Activated CD8-positive, alpha-beta memory T cell treated with anti-CD3 and anti-CD28 coated beads, Interleukin-2, amount 50 U/mL, for 48 hours (primary cell): ENCODE results near the gene RLF.
"Not testable (repeated sequence)": the region's sequence is repeated elsewhere in the genome, so short reads cannot be mapped to it uniquely, and the experiment has no call there.

ENCODE experiments used
- DNase-seq: peaks from one replicate; pipeline ENCODE4 v3.0.0-alpha.2; 2020

Gene RLF

GRCh38 chr1:40167317-40167716 is 6.1 kb downstream of the RLF start:
- no peak for DNase-seq

GRCh38 chr1:40171036-40171435 is 9.8 kb downstream of the RLF start:
- no peak for DNase-seq

GRCh38 chr1:40174788-40175187 is 13.6 kb downstream of the RLF start:
- no peak for DNase-seq

- DNase-seq: not testable (repeated sequence)
Measured at GRCh38 chr1:40176989-40177388, 15.8 kb downstream of the RLF start.

GRCh38 chr1:40178200-40178599 is 17.0 kb downstream of the RLF start:
- no peak for DNase-seq

GRCh38 chr1:40179496-40180089 is 18.4 kb downstream of the RLF start:
- DNase-seq: no peak

GRCh38 chr1:40183055-40183710 is 22.0 kb downstream of the RLF start:
- DNase-seq: no peak

- DNase-seq: no peak
Measured at GRCh38 chr1:40184193-40184592, 23.0 kb downstream of the RLF start.

- DNase-seq: peak; percentile 61
Measured at GRCh38 chr1:40185951-40186864, 25.0 kb downstream of the RLF start.

- DNase-seq: no peak
Measured at GRCh38 chr1:40187399-40187798, 26.2 kb downstream of the RLF start.

- not testable (repeated sequence) for DNase-seq
Measured at GRCh38 chr1:40194639-40195038, 33.5 kb downstream of the RLF start.

- no peak for DNase-seq
Measured at GRCh38 chr1:40197656-40198055, 36.5 kb downstream of the RLF start.

GRCh38 chr1:40199126-40199525 is 37.9 kb downstream of the RLF start:
- no peak for DNase-seq

GRCh38 chr1:40204856-40205255 is 43.7 kb downstream of the RLF start:
- DNase-seq: no peak

- no peak for DNase-seq
Measured at GRCh38 chr1:40210511-40211204, 49.5 kb downstream of the RLF start.

- DNase-seq: no peak
Measured at GRCh38 chr1:40218333-40218732, 57.1 kb downstream of the RLF start.

GRCh38 chr1:40221471-40221905 is 60.3 kb downstream of the RLF start:
- DNase-seq: not testable (repeated sequence)

GRCh38 chr1:40221977-40222772 is 61.0 kb downstream of the RLF start:
- DNase-seq: no peak

- no peak for DNase-seq
Measured at GRCh38 chr1:40224040-40224439, 62.9 kb downstream of the RLF start.

- DNase-seq: no peak
Measured at GRCh38 chr1:40226192-40226591, 65.0 kb downstream of the RLF start.

- peak; percentile 77 for DNase-seq
Measured at GRCh38 chr1:40232444-40232843, 71.3 kb downstream of the RLF start.

- DNase-seq: no peak
Measured at GRCh38 chr1:40239626-40240025, 78.4 kb downstream of the RLF start.
